Measurements from ENCODE around the gene DLEU7. TPM values are rescaled to one million over a fixed set of nuclear protein-coding genes. Genes with fewer than 3 reads are reported as not detected.

The DLEU7 gene
- total RNA-seq, 2 experiments from 2014 or later: not detected

- Mint-ChIP-seq H3K4me3 (no peak overlapping the region), H3K4me1 (ENCODE audit: low read depth) (no peaks in the 10 kb centered on the region), H3K36me3 (ENCODE audit: low read depth) (peaks cover 1% of the 10 kb centered on the region), H3K27ac (no peak overlapping the region), H3K9me3 (peaks cover 5% of the 10 kb centered on the region), H3K27me3 (ENCODE audit: low read depth) (peaks cover 22% of the 10 kb centered on the region)
- intact Hi-C loops (cut with micrococcal nuclease): no loop called here
- DNase-seq: no peak
- CTCF ChIA-PET: interaction anchor here (0.9 kb wide), 1 partner anchor 505 kb away, joined by 4 read pairs; no protein-coding TSS in a partner anchor
Observed at GRCh38 chr13:50780201-50781015, 63.1 kb downstream of the DLEU7 start.

DNA sequence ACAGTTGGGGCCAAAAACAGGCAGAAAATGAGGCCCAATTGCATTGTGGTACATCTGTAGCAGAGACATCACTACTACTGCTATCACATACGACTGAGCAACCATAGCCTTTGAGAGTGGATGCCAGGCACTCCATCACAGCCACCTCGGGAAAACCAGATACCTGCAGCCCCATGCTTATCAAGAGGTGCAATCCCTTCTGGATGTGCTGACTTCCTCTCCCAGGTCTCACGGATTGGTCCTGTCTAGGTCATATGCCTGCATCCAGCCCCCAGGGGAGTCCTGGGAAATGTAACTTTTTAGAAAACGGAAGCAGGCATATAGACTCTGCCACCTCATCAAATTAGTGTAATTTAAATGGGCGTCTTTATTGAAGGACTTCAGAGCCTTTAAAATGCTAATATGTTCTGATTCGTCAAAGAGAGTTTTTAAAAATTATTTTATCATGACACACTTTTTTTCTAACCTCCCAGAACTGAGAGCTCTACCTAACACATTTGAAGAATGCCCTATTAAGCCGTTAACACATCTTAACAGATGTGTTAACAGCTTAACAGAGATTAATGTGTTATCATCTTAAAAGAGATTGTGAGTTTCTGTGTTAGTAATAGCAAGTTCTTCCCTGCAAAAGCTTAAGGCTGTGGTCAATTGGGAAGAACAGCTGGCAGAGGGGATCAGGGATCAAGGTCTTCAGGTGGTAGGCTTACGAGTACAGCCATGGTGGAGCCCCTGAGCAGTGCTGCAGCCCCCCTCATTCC, 63.9 kb downstream of the DLEU7 start:
- Mint-ChIP-seq H3K4me3 (no peak overlapping the region), H3K9me3 (peaks cover 5% of the 10 kb centered on the region), H3K27ac (no peak overlapping the region), H3K36me3 (ENCODE audit: low read depth) (peaks cover 1% of the 10 kb centered on the region), H3K4me1 (ENCODE audit: low read depth) (no peaks in the 10 kb centered on the region), H3K27me3 (ENCODE audit: low read depth) (peaks cover 23% of the 10 kb centered on the region)
- intact Hi-C loops (cut with micrococcal nuclease): no loop called here
- DNase-seq: no peak
- CTCF ChIA-PET: interaction anchor here (0.9 kb wide), 1 partner anchor 506 kb away, joined by 4 read pairs; no protein-coding TSS in a partner anchor

Other genes starting within 250 kb of the DLEU7 start
- 10 to 100 TPM; 47.8 to 49.7 TPM for gene RNASEH2B, start 66.1 kb upstream of the DLEU7 start, total RNA-seq

Measured in activated naive CD4-positive, alpha-beta T cell treated with anti-CD3 and anti-CD28 coated beads for 36 hours (primary cell).